Measurements from ENCODE around the gene UBE2F. TPM values are rescaled to one million over a fixed set of nuclear protein-coding genes. Genes with fewer than 3 reads are reported as not detected.

The UBE2F gene
- total RNA-seq, 1 experiment from 2014 or later = 62.1 TPM

DNA sequence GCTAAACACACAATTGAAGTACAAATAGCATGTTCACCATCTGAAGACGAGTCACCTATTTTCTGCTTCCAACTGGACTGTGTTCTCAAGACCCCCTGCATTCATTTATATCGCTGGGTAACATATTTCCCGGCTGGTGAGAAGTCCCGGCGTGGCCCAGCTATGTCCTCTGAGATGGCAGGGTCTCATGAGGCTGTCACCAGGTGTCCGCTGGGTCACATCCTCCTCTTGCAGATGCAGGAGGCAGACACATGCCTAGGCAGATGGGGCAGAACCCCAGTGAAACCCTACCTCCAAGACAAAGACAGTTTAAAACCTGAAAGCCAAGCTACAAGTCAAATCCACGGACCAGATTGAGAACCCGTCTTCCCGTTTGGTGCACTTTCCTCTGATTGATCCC is 36.8 kb upstream of the UBE2F start:
- Histone ChIP-seq H3K23me2 (ENCODE audit: insufficient read length, low read depth, low read length, poor library complexity, severe bottlenecking) (no peaks in the 10 kb centered on the region), H4K20me1 (ENCODE audit: control insufficient read depth, insufficient read depth, insufficient read length) (no peaks in the 10 kb centered on the region), H3K79me1 (ENCODE audit: insufficient read depth, low read depth, low read length, poor library complexity, severe bottlenecking) (no peaks in the 10 kb centered on the region), H4K91ac (ENCODE audit: insufficient read length, low read depth, low read length) (no peak overlapping the region), H3K4ac (ENCODE audit: low read depth, low read length) (no peak overlapping the region), H3K27me3 (ENCODE audit: insufficient read depth, low read length) (no peaks in the 10 kb centered on the region), H3K56ac (ENCODE audit: insufficient read length, low read depth, low read length) (no peak overlapping the region), H3K23ac (ENCODE audit: insufficient read length, low read depth, low read length) (no peak overlapping the region), H3K14ac (ENCODE audit: insufficient read depth, low read length) (no peak overlapping the region), H2BK5ac (ENCODE audit: insufficient read length, low read length) (no peak overlapping the region), H2BK20ac (ENCODE audit: low read depth, low read length, poor library complexity, severe bottlenecking) (no peak overlapping the region), H4K5ac (ENCODE audit: insufficient read length, low read depth, low read length) (no peak overlapping the region), H3K79me2 (ENCODE audit: insufficient read depth, low read length) (no peaks in the 10 kb centered on the region), H3K4me2 (ENCODE audit: insufficient read depth, insufficient read length, low read length) (no peak overlapping the region), H3K18ac (ENCODE audit: insufficient read length, low read depth, low read length) (no peak overlapping the region), H3T11ph (ENCODE audit: low read length) (no peak overlapping the region), H2AK5ac (ENCODE audit: insufficient read length, low read length) (no peak overlapping the region), H4K8ac (replicated peaks; ENCODE audit: insufficient read length, low read depth, low read length) (no peak overlapping the region), H2BK12ac (ENCODE audit: insufficient read length, low read depth, low read length) (no peak overlapping the region), H3K9ac (ENCODE audit: extremely low read depth, insufficient read length, low read length) (no peak overlapping the region), H2BK120ac (ENCODE audit: low read depth, low read length, poor library complexity, severe bottlenecking) (no peak overlapping the region), H2BK15ac (ENCODE audit: low read depth, low read length) (no peak overlapping the region), H3K4me1 (ENCODE audit: insufficient read depth, low read length) (no peaks in the 10 kb centered on the region), H2AFZ (ENCODE audit: low read length) (no peak overlapping the region), H3K9me3 (ENCODE audit: control insufficient read depth, low read depth, low read length) (no peaks in the 10 kb centered on the region), H3K27ac (ENCODE audit: insufficient read length, low read depth, low read length) (no peak overlapping the region)
- WGBS (ENCODE audit: extremely low coverage, insufficient read length, low lambda C conversion rate) = no CpG with 5 or more reads among the region's 9 CpGs
- Mint-ChIP-seq H3K27me3 (ENCODE audit: low read depth) (peaks cover 6% of the 10 kb centered on the region), H3K4me1 (no peaks in the 10 kb centered on the region), H3K4me3 (no peak overlapping the region), H3K9me3 (peaks cover 9 to 14% of the 10 kb centered on the region in 2 experiments; a peak in 4 of 5 replicates), H3K36me3 (ENCODE audit: insufficient read depth in 1 of 3, low read depth in 3 of 3) (peaks cover 0 to 6% (median 6%) of the 10 kb centered on the region in 3 experiments; a peak in 4 of 7 replicates), H3K27ac (no peak overlapping the region; a peak in 1 of 7 replicates)
- no peak for TF ChIP-seq CTCF (conservative IDR thresholded peaks at IDR 0.05)
- DNase-seq = no peak

All from H9 (cell line).